ENCODE measurements around the gene PPP2CA.

PPP2CA gene

DNA sequence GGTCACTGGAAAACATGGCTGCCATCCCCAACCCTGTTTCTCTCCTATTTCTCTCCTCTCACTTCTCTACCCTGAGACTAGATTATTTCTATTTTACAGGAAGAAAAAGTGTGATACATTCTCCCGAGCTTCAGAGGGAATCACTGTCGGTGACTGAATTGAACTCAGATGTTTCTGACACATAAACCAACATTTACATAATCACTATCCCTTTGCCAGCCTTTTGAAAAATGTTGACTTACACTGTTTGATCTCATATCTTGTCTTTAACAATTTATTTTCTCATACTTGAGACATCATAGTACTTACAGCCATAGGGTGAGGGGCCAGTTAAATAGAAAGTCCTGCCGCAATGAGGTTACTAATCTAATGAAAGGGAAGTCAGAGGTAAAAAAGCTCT is 25.1 kb upstream of the PPP2CA start:
- CTCF ChIA-PET: interaction anchor here (1.7 kb wide), 1 partner anchor 15 kb away, joined by 5 read pairs; no protein-coding TSS in a partner anchor
- POLR2A ChIA-PET: no interaction called here
- DNase-seq (ENCODE audit: extremely low spot score): no peak
- TF ChIP-seq, protein P1, sequence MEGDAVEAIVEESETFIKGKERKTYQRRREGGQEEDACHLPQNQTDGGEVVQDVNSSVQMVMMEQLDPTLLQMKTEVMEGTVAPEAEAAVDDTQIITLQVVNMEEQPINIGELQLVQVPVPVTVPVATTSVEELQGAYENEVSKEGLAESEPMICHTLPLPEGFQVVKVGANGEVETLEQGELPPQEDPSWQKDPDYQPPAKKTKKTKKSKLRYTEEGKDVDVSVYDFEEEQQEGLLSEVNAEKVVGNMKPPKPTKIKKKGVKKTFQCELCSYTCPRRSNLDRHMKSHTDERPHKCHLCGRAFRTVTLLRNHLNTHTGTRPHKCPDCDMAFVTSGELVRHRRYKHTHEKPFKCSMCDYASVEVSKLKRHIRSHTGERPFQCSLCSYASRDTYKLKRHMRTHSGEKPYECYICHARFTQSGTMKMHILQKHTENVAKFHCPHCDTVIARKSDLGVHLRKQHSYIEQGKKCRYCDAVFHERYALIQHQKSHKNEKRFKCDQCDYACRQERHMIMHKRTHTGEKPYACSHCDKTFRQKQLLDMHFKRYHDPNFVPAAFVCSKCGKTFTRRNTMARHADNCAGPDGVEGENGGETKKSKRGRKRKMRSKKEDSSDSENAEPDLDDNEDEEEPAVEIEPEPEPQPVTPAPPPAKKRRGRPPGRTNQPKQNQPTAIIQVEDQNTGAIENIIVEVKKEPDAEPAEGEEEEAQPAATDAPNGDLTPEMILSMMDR (IDR thresholded peaks at IDR 0.05; ENCODE audit: control extremely low read depth, extremely low read depth, low read depth, missing control alignments): no peak

- TF ChIP-seq, protein P1 (IDR thresholded peaks at IDR 0.05; ENCODE audit: control extremely low read depth, extremely low read depth, low read depth, missing control alignments): no peak
- CTCF ChIA-PET: interaction anchor here (0.9 to 1.2 kb wide), 2 partner anchors 19 to 52 kb away, joined by 3 read pairs; no protein-coding TSS in a partner anchor
- POLR2A ChIA-PET: no interaction called here
- no peak for DNase-seq (ENCODE audit: extremely low spot score)
Measured at GRCh38 chr5:134249469-134250379, 23.9 kb upstream of the PPP2CA start.

- TF ChIP-seq, protein P1 (IDR thresholded peaks at IDR 0.05; ENCODE audit: control extremely low read depth, extremely low read depth, low read depth, missing control alignments): no peak
- ChIA-PET CTCF (interaction anchor here (1.0 to 2.3 kb wide), 4 partner anchors 12 to 41 kb away, joined by 4 to 7 read pairs (median 4); partner anchors contain the start of gene PPP2CA), POLR2A (no interaction called here)
- DNase-seq (ENCODE audit: extremely low spot score): no peak
Measured at GRCh38 chr5:134248256-134248655, 22.4 kb upstream of the PPP2CA start.

DNA sequence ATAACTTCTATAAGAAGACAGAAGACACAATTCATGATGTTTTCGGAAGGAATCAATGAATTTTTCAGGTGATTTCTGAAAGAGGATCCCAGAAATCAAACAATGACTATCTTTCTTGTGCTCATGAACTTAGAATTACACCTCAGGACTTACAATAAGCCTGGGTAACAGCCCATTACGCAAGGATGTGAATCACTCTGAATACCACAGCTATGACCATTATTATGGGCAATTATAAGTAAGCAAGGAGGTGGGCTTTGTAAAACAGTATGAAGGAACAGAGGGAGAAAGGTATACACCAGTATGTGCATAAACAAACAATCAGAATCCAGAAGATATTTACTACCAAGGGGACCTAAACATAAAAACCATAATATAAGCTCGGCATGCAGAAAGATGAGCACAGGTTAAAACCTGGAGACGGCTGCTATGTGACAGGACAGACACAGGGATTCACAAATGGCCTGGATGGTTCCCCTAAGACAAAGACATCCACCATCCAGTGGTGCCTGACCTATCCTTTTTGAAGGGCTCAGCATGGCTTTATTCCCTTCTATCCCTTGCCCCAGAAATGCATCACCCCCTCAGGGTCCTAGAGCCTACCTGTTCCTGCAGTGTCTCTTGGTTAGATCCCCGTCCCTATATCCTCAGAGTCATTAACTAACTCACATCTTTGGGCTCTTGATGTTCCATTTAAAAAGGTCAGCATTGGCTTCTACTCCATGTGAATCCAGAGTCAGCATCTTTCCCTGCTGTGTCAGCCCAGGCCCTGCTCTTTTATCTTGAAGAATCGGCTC is 21.8 kb upstream of the PPP2CA start:
- DNase-seq (ENCODE audit: extremely low spot score): no peak
- ChIA-PET CTCF (interaction anchor here (1.0 to 2.3 kb wide), 4 partner anchors 11 to 42 kb away, joined by 4 to 7 read pairs (median 4); partner anchors contain the start of gene PPP2CA), POLR2A (no interaction called here)
- TF ChIP-seq, protein P1 (IDR thresholded peaks at IDR 0.05; ENCODE audit: control extremely low read depth, extremely low read depth, low read depth, missing control alignments): no peak

- TF ChIP-seq, protein P1 (IDR thresholded peaks at IDR 0.05; ENCODE audit: control extremely low read depth, extremely low read depth, low read depth, missing control alignments): no peak
- ChIA-PET CTCF (interaction anchor here (1.1 to 2.3 kb wide), 4 partner anchors 11 to 207 kb away, joined by 4 to 7 read pairs (median 4); partner anchors contain the start of gene PPP2CA), POLR2A (no interaction called here)
- DNase-seq (ENCODE audit: extremely low spot score): no peak
Measured at GRCh38 chr5:134246771-134247427, 21.0 kb upstream of the PPP2CA start.

DNA sequence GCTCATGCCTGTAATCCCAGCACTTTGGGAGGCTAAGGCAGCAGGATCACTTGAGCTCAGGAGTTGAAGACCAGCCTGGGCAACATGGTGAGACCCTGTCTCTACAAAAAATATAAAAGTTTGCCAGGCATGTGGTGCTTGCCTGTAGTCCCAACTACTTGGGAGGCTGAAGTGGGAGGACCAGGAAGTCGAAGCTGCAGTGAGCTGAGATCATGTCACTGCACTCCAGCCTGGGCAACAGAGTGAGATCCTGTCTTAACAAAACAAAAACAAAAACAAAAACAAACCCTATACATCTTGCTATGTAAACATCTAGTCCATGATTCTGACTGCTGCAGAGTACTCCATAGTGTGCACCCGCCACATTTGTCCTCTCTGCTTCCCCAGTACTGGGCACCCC is 19.8 kb upstream of the PPP2CA start:
- TF ChIP-seq, protein P1 (IDR thresholded peaks at IDR 0.05; ENCODE audit: control extremely low read depth, extremely low read depth, low read depth, missing control alignments): no peak
- ChIA-PET POLR2A (no interaction called here), CTCF (interaction anchor here (1.7 to 5.5 kb wide), 2 partner anchors 20 to 35 kb away, joined by 3 to 19 read pairs; partner anchors contain the start of gene PPP2CA)
- no peak for DNase-seq (ENCODE audit: extremely low spot score)
